Stimulated activated CD4-positive, alpha-beta T cell treated with anti-CD3 and anti-CD28 coated beads, Interleukin-1b, Interleukin-23, amount 100 ng/mL, for 24 hours (primary cell): Measurements from ENCODE around the gene EEF2K.
"Not testable (repeated sequence)": the region's sequence is repeated elsewhere in the genome, so short reads cannot be mapped to it uniquely, and the experiment has no call there.

ENCODE experiments used
- DNase-seq, 4 experiments: peaks; one replicate each; pipeline ENCODE4 v3.0.0-alpha.2; 2020; ENCODE audit warnings: low read depth in 4 of 4, low spot score in 1 of 4

Gene EEF2K

DNA sequence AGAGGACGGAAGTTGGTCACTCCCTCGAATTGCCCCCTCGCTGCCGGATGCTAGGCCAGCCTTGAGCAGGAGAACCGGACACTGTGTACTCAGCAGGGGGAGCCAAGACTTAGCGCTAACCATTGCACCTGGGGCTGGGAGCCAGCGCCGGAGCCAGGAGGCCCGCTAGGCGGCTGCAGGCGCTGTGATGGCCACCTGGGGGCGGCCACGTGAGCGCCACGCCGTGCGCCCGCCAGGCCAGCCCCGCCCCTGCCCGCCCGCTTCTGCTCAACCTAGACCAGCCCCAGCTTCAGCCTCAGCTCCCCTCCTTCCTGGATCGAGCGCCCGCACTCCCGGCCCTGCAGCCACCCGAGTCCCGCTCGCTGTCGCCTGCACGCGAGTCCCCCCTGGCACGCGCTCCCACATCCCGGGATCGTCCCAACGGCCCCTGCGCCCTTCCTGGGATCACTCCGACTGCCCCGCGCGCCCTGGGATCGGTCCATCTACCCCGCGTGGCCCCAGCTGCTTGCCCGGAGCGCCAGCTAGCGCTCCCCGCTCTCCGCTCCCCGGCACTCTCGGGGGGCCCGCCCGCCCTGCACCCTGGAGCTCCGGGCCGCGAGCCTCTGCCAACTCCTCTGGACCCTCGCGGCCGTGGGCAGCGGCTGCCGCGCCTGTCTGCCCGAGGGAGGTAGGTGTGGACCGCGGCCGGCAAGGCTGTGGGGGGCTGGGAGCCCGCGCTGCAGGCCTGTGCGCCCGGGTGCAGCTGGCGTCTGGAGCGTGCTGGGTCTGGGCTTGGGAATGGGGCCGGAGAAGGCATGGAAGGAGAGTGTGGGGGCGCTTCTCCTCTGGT is at the start of gene EEF2K:
Gene EEF2K (plus strand): TSS at position 266 of the 829 bp plus-strand sequence. CDS start 19,452 bp downstream, outside the sequence.
- peak; percentile 65 to 90 (median 70) for DNase-seq

DNA sequence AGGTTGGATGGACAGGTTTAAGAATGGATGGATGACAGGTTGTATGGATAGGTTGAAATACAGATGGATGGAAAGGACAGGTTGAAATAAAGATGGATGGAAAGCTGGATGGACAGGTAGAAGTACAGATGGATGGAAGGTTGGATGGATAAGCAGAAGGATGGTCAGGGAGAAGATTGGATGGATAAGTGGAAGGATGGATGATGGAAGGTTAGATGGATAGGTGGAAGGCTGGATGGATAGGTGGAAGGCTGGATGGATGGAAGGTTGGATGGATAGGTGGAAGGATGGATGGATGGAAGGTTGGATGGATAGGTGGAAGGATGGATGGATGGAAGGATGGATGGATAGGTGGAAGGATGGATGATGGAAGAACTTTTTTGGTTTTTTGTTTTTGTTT is 44.7 kb upstream of the EEF2K start:
- DNase-seq, result no peak

DNA sequence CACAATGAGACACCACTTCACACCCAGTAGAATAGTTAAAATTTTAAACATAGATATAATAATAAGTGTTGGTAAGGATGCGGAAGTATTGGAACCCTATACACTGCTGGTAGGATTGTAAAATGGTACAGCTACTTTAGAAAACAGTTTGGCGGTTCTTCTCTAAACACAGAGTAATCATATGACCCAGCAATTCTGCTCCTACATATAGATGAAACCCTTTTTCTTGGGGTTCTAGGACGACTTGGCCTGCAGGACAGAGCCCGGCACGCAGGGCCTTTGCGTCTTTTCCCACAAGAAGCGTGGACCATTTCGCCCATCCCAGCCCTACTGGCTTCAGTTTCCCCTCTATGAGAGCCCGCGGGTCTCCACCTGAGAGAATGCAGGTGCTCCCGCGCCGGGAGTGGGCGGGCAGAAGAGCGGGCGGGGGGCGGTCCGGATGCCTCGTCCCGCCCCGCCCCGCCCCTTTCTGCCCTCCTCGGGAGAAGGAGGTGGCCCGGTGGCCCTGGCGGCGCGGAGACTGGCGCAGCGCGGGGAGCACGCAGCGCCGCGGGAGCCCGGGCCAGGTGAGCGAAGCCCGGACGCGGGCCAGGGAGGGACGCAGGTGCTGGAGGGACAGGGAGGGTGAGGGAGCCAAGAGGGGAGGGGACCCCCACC is 44.0 kb upstream of the EEF2K start, which contains the start of gene SDR42E2:
Gene SDR42E2 (plus strand): TSS at position 508 of the 657 bp plus-strand sequence. CDS start 3,077 bp downstream, outside the sequence.
- peak in 2 of 4 experiments; percentile 12 to 22 for DNase-seq

DNA sequence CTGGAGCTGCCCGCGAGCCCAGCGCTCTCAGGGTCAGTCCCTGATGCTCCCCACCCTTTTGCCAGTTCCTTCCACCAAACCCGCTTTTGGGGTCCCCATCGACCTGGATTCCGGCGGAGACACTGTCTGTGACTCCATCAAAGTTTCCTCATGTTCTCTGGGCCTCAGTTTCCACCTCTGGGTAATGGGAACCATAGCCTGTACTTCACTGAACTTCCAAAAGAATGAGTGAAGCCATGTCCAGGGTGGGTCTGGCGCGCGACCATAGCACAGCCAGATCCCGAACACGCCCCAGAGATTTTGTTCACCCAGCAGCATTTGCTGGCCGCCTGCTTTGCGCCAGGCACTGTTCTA is 43.4 kb upstream of the EEF2K start:
- DNase-seq, result no peak

DNA sequence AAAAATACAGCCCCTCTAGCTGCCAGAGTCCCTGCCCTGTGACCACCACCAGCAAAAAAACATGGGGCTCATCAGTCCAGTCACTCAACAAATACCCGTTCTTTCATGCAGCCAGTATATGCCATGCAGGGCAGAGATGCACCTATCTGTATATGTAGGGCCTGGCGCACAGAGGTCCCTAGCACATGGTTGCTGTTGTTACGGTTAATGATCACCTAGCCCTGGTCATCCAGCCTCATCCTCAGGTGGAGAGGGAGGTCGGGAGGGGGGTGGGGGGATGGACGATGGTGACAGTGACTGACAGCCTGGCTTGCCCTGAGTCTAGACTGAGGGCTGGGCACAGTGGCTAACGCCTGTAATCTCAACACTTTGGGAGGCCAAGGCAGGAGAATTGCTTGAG is 42.3 kb upstream of the EEF2K start:
- no peak for DNase-seq

DNA sequence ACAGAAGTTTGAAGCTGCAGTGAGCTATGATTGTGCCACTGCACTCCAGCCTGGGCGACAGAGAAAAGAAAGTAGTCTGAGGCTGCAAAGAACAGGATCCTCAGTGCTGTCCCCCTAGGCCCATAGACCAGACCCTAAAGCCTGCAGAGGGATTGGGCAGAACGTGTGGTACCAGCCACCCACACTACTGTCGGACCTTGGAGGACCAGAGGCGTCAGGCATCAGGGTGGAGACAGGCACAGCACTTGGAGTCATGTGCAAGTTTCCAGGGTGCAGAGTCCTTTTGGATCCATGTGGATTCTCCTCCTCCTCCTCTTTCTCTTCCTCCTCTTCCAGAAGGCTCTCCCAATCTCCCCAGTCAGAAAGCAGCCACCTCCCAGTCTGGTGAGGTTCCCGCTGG is 41.6 kb upstream of the EEF2K start:
- DNase-seq, result no peak

DNA sequence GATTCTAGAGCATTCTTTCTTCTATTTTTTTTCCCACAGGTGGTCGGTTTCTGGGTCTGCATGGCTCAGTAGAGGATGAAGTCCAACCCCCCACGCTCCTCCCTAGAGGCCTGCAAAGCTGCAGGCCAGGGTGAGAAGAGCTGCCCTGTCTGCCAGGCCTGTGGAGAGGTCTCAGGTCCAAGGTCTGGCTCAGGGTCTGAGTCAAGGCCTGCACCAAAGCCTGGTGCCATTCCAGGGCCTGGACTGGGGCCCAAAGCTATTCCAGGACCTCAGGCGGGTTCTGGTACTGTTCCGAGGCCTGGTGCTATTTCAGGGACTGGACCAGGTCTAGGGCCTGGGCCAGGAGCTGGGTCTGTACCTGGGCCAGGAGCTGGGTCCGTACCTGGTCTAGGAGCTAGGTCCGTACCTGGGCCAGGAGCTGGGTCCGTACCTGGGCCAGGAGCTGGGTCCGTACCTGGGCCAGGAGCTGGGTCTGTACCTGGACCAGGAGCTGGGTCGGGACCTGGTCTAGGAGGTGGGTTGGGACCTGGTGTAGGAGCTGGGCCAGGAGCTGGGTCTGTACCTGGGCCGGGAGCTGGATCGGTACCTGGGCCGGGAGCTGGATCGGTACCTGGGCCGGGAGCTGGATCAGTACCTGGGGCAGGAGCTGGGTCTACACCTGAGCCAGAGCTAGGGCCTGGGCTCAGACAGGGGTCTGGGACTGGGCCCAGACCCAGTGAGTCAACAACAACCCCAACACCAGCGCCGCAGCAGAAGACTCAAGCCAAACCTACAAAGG is 40.4 kb upstream of the EEF2K start:
- no peak for DNase-seq

DNA sequence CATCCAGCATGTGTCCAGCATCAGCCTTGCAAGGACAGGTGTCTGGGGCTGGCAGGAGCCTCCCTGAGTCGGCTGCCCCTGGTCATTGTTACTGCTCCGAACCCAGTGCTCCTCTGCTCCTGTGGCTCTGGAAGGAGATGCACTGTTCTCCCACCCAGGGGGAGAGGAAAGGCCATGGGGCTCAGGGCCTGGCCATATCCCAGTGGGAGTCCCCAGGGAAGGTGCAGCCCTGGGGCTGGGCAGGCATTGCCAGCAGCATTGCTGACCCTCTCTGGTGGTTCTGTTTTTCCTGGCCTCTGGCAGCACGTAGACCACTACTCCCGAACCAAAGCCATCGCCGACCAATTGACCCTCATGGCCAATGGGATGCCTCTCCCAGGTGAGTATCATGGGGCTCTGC is 34.1 kb upstream of the EEF2K start:
- DNase-seq, result no peak

DNA sequence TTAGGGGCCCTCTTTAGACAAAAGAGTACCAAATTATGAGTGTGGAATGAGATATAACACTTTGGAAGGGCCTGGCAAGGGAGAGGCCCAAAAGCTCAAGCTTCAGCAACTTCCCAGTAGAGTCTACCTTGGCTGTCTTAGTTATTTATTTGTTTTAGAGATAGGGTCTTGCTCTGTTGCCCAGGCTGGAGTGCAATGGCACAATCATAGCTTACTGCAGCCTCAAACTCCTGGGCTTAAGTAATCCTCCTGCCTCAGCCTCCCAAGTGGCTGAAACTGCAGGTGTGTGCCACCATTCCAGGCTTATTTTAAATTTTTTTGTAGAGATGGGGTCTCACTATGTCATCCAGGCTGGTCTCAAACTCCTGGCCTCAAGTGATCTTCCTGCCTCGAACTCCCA is 33.4 kb upstream of the EEF2K start:
- DNase-seq, result not testable (repeated sequence)

DNA sequence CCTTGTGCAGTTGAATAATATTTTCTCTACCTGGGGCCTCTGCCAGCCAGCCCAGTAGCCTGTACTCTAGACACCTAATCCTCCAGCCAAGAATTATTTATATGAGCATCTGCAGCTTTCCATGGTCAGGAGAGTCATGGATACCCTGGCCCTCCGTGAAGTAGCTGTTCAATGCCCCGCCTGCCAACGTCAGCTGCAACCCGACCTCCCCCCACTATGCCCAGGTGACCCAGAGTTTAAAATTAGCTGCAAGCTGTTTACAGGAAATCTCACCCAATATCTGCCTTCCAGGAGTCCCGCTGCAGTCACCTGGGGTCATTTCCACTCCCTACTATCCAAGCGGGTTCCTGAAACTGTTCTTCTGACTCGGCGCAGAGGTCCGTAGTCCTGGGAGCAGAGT is 31.4 kb upstream of the EEF2K start:
- DNase-seq, result no peak

DNA sequence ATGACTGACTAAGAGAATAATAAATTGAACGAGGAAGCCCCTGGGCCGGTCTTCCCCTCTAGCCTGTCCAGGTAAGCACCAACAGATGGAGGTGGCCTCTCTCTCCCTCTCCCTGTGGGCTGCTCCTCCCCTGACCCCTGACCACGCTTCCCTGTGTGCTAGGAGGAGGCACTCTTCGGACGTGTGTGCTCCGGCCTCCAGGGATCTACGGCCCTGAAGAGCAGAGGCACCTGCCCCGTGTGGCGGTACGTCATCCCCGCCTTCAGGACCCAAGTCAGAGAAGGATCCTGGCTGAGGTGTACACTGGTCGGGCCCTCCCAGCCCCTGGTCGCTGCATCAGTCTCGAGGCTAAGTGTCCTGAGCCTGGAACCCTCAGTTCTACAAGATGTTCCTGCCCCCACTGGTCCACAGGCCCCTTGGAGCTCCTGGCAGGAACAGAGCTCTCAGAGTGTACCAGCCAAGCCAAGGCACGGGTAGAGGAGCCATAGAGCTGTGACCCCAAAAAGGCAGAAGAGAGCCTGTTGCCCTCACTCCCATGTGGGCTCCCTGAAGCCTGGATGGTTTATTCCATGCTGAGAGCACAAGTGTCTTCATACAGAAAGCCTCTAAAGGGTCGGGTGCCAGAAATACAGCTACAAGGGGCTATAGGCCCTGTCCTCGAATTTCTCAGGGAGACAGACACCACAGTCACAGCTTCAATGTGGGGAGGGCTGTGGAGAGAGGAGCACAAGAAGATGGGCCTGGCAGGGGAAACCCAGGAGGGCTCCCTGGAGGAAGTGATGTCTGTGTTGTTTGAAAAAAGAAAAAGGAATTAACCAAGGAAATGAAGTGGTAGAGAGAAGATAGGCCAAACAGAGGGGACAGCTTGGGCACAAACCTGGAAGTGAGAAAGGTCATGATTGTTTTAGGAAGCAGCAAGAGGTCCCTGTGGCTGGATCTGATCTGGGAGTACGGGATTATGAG is 27.8 kb upstream of the EEF2K start:
- no peak for DNase-seq

DNA sequence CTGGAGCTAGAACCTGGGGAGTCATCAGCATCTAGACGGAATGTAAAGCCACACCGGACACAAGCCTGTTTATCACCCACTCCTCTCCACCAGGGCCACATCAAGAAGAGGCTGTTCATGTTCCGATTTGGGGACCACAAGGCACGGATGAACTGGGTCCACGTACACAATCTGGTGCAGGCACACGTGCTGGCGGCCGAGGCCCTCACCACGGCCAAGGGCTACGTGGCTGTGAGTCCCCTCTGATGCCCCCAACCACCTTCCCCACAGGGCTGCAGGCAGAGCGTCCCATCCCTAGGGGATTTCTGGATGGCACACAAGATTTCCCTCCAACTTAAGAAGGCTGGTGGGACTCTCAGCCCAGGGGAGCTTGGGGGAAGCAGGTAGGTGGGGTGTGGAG is 24.7 kb upstream of the EEF2K start:
- DNase-seq, result no peak

DNA sequence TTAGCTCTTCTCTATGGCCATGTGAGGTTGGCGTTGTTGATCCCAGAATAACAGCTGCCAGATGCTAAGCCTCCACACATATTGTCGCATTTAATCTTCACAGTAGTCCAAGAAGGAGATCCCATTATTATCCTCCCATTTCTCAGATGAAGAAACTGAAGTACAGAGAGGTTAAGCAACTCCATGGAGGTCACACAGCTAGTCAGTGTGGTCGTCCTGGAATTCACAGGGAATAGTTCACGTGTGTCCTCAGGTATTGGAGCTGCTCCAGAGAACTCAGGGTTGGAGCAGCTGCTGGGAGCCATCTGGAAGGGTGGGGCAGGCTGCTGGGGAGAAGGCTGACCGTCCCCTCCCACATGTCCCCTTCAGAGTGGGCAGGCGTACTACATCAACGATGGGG is 24.2 kb upstream of the EEF2K start:
- no peak for DNase-seq

DNA sequence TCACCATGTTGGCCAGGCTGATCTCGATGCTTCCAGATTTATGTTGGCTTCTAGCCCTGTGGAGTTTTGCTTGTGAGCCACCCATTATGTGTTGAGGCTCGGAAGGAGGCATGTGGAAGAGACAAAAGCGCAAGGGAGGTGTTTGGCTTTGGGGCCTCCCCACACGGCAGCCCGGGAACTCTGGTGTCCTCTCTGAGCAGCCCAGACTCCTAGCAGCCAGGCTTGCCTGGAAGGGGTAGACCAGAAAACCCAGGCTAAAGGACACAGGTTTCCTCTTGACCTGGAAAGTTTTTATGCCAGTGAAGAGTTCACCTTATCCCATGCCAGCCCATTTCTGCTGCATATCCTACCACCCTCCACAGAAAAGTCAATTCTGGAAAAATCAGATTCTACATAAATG is 22.7 kb upstream of the EEF2K start:
- DNase-seq, result no peak

DNA sequence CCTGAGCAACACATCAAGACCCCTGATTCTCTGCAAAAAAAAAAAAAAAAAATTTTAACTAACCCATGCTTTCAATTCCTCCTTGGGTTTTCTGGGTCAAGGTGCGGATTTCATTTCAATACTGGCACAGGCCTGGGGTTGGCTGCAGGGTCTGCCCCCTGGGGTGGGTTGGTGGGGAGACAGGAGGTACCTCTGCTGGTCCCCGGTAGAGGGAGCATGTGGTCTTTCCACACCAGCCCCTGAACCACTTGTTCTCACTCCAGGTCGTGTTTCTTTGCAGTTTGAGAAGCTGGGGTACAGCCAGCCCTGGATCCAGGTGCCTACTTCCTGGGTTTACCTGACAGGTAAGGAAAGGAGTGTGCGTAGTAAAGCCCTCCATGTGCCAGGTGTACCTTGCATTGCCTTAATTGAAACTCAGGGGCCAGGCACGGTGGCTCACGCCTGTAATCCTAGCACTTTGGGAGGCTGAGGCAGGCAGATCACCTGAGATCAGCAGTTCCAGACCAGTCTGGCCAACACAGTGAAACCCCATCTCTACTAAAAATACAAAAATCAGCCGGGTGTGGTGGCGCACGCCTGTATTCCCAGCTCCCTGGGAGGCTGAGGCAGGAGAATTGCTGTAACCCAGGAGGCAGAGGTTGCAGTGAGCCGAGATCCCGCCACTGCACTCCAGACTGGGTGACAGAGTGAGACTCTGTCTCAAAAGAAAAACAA is 22.0 kb upstream of the EEF2K start:
- no peak for DNase-seq

DNA sequence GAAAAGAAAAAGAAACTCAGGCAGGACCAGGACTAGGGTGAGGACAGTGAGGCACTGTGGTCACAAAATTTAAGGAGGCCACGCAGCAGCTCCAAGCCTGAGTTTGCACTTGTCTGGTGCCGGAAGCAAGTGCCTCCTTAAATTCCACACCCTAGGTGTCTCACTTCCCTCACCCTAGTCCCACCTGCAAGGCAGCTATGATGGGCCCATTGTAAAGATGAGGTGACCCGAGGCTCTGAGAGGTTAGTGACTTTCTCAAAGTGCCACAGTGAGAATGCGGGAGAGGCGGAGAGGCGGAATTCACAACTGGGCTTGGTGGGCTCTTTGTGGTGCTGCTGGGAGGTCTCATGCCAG is 21.5 kb upstream of the EEF2K start:
- DNase-seq, result no peak

DNA sequence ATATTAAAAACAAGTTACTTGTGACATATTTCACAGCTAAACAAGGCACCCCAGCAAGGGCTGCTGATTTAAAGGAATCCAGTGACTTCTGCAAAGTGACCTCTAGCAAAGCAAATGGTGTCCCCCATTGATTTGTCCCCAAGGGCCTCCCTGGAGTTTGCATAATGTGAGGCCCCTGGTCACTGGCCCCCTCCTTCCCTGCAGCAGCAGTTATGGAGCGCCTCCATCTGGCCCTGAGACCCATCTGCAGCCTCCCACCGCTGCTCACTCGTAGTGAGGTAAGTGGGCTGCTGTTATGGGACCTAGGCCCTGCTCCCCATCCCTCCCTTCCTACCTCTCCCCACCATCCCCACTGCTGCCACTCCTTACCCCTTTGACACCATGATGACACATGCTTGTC is 19.6 kb upstream of the EEF2K start:
- no peak for DNase-seq

DNA sequence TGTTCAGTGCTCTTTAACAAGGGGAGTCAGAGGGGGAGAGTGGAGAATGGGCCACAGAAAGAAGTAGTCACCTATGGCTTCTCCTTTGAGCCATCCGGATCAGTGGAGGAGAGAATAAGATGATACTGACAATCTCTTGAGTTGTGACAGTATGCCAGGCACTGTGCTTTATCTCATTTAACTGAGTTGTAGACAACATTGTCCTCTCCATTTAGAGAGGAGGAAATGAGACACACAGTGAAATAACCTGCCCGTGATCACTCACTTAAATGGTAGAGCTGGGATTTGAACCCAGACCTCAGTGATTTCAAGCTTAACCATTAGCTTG is 17.8 kb upstream of the EEF2K start:
- DNase-seq, result no peak

DNA sequence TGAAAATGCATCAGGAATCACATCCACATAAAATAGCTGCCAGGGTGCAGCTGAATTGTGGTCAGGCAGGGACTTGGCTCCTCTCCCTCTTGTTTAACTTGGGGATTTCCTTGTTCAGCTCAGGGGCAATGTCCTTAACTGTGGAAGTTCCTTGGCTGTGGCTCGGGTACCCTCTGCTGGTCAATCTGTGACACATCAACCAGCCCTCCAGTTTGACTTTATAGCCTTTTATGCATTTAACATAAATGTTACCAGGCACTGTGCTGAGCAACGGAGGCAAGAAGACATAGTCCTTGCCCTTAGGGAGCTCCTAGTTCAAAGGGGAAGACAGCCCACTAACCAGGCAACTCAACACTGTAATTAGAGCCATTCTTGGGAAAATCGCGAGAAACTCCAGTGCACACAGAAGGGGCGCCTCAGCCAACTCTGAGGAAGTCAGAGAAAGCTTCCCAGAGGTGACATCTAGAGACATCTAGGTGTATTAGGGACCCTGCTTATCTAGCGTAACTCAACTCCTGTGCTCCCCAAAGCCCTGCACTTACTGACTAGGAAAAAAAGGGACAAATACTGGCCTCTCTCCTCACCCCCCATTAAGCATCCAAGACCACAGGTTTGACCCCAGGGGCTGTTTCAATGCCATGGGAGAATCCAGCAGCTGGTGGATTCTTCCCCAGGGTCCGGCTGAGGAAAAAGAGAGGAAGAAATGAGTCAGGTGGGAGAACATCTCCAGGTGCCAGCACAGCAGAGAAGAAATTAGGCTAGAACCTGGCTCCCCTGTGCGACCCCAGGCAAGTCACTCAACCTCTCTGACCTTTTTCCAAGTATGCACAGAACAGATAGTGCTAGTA is 17.3 kb upstream of the EEF2K start:
- peak in 2 of 4 experiments; percentile 25 to 41 for DNase-seq
